HG03025 (cell line): ENCODE measurements around the gene SMIM13.

Experiments
- ATAC-seq: cut with Tn5 transposase; IDR thresholded peaks from one replicate; pipeline ENCODE4 v1.9.1; 2021; ENCODE audit warnings: mild to moderate bottlenecking, moderate library complexity; ENCODE audit not compliant: unreplicated experiment, low FRiP score

The SMIM13 gene

GRCh38 chr6:11093626-11094410 is at the start of gene SMIM13:
Gene SMIM13 (plus strand): TSS chr6:11093834. CDS start chr6:11094314, 480 bp downstream.
- peak; percentile 88 for ATAC-seq

GRCh38 chr6:11043961-11044711 is 49.5 kb upstream of the SMIM13 start, which contains the start of gene ELOVL2:
Gene ELOVL2 (minus strand): TSS chr6:11044305. CDS start chr6:11044230, 75 bp downstream.
- no peak for ATAC-seq

- no peak for ATAC-seq
These were observed 48.9 kb upstream of the SMIM13 start for GRCh38 chr6:11044712-11045167.

- ATAC-seq, result no peak
These were observed 42.9 kb upstream of the SMIM13 start for GRCh38 chr6:11050731-11051130.

- ATAC-seq, result no peak
These were observed 40.3 kb upstream of the SMIM13 start for GRCh38 chr6:11053307-11053706.

- no peak for ATAC-seq
These were observed 38.9 kb upstream of the SMIM13 start for GRCh38 chr6:11054722-11055121.

GRCh38 chr6:11055127-11055627 is 38.5 kb upstream of the SMIM13 start:
- no peak for ATAC-seq

- no peak for ATAC-seq
These were observed 36.8 kb upstream of the SMIM13 start for GRCh38 chr6:11056871-11057270.

GRCh38 chr6:11058406-11058805 is 35.2 kb upstream of the SMIM13 start:
- no peak for ATAC-seq

GRCh38 chr6:11062083-11062482 is 31.6 kb upstream of the SMIM13 start:
- ATAC-seq, result no peak

GRCh38 chr6:11062715-11063114 is 30.9 kb upstream of the SMIM13 start:
- no peak for ATAC-seq

- ATAC-seq, result no peak
These were observed 28.8 kb upstream of the SMIM13 start for GRCh38 chr6:11064836-11065235.

GRCh38 chr6:11065436-11066202 is 28.0 kb upstream of the SMIM13 start:
- no peak for ATAC-seq

- ATAC-seq, result no peak
These were observed 26.9 kb upstream of the SMIM13 start for GRCh38 chr6:11066505-11067347.

GRCh38 chr6:11067348-11067747 is 26.3 kb upstream of the SMIM13 start:
- no peak for ATAC-seq

- ATAC-seq, result no peak
These were observed 23.9 kb upstream of the SMIM13 start for GRCh38 chr6:11069760-11070159.

- no peak for ATAC-seq
These were observed 21.5 kb upstream of the SMIM13 start for GRCh38 chr6:11072101-11072500.

- no peak for ATAC-seq
These were observed 17.1 kb upstream of the SMIM13 start for GRCh38 chr6:11076540-11076939.

GRCh38 chr6:11078266-11078665 is 15.4 kb upstream of the SMIM13 start:
- no peak for ATAC-seq

- no peak for ATAC-seq
These were observed 13.3 kb upstream of the SMIM13 start for GRCh38 chr6:11080296-11080695.
